ENCODE data around the gene HMBS.
A peak's percentile ranks its signal among the peaks of the same experiment; 100 is the strongest.

The HMBS gene

DNA sequence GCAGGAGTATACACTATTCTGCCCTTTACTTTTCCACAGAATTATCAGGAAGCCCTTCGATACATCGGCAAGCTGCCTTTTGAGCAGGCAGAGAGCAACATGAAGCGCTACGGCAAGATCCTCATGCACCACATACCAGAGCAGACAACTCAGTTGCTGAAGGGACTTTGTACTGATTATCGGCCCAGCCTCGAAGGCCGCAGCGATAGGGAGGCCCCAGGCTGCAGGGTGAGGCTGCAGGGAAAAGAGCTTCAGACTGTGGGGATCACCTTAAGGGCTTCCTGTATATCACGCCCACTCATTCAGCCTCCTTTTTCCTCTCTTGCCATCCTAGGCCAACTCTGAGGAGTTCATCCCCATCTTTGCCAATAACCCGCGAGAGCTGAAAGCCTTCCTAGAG lies 6.8 kb upstream of the HMBS start:
- DNase-seq, result no peak

DNA sequence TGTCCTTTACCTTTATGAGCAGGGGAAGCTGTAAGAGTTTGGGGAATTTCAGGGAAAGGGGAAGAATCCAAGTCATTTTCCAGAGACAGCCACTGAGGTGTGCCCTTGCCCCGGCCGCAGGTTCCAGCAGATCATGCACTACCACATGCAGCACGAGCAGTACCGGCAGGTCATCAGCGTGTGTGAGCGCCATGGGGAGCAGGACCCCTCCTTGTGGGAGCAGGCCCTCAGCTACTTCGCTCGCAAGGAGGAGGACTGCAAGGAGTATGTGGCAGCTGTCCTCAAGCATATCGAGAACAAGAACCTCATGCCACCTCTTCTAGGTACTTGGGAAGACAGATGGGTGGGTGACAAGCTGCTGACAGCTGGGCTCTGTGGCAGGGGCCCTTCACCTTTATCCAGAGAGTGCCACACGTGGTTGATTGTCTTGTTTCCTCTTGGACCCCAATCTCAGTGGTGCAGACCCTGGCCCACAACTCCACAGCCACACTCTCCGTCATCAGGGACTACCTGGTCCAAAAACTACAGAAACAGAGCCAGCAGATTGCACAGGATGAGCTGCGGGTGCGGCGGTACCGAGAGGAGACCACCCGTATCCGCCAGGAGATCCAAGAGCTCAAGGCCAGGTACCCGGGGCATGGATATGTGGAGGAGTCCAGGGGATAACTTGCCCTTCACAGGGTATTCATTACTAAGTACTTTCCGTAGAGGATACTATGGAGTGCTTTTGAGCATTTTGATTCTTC lies 5.8 kb upstream of the HMBS start:
- no peak for DNase-seq

DNA sequence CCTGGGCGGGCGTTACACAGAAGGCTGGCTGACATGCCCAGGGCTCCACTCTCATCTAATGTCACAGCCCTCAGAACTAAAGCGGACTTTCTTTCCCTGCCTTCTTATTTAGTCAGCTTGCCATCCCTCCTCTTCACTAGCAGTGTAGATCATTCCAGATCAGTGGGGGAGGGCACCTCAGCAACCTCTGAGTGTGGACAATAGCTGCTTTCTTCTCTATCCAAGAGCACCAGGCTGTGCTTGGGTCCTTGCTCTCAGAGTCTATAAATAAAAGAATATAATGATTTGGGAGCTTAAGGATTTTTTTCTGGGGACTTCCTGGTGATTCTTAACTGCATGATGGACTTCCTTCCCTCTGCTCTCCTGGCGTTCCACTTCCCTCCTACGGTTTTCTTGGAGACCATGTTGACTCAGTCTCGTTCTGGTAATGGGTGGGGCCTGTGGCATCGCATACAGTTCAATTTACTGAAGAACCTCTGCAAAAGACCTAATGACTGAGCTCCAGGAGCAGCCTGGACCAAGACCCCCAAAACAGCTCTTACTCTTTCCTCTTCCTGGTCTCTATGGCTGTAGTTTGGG lies 2.9 kb upstream of the HMBS start:
- DNase-seq, result no peak

DNA sequence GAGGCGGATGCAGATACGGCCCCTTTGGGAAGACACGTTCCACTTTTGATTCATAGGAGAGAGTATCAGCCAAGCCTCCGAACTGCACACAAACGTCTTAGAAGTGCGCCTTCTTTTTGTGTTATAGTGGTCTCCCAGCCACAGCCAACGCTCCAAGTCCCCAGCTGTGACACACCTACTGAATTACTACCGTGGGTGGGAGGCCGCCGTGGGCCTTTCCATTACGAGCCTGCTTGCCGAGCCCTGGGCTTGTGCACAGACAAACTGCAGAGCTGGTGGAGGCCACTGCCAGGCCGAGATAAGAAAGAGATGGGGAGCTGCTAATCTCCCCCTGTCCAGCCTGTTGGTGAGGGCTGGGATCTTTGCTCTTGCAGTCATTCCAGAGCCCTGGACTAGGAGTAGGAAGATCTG lies 761 bp downstream of the HMBS start:
- DNase-seq, result no peak

DNA sequence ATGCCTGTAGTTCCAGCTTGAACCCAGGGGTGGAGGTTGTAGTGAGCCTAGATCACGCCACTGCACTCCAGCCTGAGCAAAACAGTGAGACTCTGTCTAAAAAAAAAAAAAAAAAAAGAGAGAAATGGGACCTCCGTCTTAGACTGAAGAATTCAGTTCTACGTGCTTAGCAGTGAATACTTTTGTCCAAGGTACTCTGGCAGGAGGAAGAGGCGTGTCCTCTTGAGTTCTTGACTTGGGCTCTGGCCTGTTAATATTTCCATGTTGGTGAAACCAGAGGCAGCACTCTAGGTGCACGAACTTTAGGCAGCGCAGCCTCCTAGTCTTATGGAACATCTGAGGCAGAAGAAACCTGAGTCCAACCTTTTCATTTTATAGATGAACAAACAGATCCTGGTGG lies 2.4 kb downstream of the HMBS start:
- no peak for DNase-seq

DNA sequence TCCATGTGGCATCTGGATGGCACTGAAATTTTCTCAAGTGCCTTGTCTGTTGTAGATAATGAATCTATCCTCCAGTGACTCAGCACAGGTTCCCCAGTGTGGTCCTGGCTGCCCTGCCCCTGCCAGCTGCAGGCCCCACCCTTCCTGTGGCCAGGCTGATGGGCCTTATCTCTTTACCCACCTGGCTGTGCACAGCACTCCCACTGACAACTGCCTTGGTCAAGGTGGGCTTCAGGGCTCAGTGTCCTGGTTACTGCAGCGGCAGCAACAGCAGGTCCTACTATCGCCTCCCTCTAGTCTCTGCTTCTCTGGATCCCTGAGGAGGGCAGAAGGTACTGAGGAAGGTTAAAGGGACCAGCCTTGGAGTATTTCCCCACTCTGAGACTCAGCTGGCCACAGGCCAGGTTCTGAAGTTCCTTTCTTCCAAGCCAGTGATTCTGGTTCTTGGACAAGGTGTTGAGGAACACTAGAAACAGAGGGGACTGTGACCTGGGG lies 3.1 kb downstream of the HMBS start:
- no peak for DNase-seq

DNA sequence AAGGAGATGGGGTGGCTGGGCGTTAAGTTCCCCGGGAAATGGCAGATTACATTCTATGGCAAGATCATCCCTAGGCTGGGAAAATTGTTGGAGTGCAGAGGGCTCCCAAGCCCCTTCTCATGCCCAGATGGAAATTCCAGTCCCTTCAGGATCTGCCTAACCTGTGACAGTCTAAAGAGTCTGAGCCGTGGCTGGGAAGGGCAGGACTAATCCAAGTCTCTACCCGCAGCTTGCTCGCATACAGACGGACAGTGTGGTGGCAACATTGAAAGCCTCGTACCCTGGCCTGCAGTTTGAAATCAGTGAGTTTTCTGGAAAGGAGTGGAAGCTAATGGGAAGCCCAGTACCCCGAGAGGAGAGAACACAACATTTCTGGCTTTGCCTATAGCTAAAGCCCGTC lies 3.7 kb downstream of the HMBS start:
- DNase-seq, result no peak

DNA sequence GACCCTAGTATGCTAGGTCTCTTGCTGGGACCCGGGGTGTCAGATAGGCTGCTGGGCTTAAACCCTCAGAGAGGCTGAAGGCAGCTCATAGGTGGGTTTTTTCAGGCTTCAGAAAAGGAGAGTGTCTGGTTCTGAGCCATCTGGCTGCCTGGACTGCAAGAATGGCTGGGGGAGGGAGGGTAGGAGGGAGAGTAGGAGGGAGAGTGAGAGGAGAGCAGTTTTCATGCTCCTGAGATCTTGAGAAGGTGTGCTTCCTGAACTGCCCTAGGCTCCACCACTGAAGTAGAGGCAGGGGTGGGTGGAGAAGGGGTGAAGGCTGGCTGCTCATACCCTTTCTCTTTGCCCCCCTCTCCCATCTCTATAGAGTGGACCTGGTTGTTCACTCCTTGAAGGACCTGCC lies 4.6 kb downstream of the HMBS start:
- DNase-seq, result peak in 1 of 2 experiments; percentile 44

DNA sequence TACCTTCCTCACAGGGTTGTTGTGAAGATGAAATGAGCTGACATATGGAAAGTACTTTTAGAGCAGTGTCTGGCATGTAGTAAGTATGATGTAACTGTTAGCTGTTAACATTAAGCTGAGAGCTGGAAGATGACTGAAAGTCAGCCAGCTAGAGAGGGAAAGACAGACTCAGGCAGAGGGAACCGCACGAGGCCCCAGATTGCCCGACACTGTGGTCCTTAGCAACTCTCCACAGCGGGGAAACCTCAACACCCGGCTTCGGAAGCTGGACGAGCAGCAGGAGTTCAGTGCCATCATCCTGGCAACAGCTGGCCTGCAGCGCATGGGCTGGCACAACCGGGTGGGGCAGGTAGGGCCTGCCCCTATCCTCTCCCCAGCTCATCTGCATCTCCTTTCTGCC lies 6.5 kb downstream of the HMBS start:
- peak; percentile 43 to 75 for DNase-seq

DNA sequence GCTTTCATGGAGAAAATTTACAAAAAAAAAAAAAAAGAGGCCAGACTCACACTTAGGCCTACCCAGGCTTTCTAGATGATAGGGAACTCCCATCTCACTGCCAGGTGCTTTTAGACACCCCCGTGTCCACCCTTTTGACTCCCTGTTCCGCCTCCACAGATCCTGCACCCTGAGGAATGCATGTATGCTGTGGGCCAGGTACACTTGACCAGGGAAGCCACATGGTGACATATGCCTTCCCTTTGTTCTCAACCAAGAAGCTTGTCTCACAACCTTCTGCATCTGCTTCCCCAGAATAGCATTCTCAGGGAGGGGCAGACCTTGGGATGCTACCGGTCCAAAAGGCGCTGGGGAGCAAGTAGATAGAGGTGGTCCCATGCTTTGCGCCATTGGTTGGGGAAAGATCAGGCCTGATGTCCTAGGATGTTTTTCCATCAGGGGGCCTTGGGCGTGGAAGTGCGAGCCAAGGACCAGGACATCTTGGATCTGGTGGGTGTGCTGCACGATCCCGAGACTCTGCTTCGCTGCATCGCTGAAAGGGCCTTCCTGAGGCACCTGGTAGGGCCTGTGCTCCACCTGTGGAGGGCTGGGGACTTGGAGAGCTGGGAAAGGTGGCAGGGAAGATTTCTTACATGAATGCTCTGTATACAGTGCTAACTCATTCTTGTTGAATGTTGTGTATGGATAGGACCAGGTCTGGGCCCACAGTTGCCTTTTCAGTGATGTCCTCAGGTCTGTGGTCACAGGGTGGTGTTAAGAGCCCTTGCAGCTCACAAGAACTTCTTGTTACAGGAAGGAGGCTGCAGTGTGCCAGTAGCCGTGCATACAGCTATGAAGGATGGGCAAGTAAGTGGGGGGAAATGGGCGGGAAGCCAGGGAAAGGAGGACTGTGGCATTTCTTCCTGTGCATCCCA lies 7.5 kb downstream of the HMBS start:
- peak in 1 of 2 experiments; percentile 46 for DNase-seq

DNA sequence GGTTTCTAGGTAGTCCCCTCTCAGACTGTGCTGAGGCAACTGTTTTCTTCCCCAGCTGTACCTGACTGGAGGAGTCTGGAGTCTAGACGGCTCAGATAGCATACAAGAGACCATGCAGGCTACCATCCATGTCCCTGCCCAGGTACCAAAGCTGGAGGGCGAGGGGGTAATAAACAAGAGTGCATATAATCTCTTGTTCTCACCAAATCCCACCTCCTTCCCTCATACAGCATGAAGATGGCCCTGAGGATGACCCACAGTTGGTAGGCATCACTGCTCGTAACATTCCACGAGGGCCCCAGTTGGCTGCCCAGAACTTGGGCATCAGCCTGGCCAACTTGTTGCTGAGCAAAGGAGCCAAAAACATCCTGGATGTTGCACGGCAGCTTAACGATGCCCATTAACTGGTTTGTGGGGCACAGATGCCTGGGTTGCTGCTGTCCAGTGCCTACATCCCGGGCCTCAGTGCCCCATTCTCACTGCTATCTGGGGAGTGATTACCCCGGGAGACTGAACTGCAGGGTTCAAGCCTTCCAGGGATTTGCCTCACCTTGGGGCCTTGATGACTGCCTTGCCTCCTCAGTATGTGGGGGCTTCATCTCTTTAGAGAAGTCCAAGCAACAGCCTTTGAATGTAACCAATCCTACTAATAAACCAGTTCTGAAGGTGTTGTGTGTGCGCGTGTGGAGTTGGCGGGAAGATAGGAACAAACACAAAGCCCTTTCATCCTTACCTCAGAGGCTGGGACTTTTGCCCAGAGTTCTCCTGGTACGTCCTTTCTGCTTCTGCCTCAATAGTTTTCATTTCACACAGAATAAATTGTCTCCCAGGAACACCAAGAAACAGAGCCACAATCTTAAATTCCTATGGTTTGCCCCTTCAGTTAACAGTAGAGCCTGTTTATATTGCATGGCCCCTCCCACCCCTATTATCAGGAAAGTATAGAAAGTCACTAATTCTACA lies 8.5 kb downstream of the HMBS start:
- no peak for DNase-seq

DNA sequence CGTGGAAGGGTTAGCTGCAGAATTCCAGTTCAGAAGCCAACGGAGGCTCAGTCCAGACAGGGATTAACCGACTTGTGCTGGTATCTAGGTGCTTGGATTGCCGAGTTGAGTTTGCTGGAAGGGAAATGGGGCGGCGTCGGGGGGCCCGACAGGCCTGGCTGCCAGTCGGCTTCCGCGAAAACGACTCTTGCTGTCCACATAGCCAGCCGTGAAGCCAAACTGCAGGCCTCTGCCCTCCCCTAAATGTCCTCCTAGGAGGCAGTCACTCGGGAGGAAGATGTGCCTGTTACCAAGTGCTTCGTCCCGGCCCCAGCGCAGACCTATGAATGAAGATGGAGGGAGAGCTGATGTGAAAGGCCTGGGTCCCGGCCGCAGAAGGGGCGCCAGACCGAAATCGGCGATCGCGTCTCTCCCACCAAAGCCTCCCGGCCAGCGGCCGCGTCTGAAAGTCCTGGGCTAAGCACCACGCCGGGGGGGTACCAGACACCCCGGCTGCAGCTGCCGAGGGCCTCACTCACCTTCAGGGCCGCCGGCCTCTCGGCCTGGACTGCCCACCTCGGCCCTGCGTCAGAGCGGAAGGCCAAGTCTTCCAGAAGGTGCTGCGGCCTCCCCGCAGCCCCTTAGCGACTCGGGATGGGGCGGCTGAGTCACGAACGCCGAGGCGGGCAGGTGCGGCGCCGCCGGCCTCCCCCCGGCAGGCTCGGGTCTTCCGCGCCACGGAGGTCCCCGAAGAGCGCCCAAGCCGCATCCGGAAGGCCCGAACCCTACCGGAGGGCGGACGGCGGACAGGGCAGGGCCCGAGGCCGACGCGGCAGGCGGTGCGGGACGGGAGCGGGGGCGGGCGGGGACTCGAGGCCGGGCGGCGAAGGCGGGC lies 9.5 kb downstream of the HMBS start:
- DNase-seq, result peak in 1 of 2 experiments; percentile 39

DNA sequence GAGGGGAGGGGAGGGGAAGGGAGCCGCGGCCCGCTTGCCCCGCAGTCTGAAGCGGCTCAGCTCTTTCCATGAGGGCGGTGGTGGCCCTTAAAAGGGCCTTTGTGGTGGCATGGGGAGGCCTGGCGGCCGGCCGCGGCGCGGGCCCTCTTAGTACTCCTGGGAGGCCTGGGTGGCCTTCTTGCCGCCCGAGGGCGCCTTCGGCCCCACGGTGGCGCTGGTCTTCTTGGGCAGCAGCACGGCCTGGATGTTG lies 10.1 kb downstream of the HMBS start:
- peak; percentile 37 to 69 for DNase-seq

DNA sequence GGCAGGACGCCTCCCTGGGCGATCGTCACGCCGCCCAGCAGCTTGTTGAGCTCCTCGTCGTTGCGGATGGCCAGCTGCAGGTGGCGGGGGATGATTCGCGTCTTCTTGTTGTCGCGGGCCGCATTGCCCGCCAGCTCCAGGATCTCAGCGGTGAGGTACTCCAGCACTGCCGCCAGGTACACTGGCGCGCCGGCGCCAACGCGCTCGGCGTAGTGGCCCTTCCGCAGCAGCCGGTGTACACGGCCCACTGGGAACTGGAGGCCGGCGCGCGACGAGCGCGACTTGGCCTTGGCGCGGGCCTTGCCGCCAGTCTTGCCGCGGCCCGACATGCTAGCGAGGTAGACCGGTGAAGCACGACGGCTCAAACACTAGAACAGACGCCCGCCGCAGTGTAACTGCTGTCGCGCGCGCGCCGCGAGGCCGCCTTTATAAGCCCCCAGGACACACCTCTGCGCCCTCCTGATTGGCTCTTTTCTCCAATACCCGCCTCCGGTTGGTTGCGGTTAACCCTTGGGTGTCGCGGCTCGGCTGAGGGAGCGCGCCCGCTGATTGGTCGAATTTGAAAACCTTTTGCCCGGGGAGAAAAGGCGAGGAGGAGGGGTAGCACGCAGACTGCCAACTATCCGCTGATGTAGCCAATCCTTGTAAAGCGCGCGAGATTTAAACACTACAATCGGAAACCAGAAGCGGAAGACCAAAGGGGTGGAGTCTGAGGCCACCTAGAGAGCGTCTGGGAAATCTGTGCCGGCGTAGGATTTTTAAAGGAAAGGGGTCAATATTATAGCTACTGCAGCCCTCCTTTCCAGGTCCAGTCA lies 10.6 kb downstream of the HMBS start:
- peak; percentile 98 to 99 for DNase-seq

DNA sequence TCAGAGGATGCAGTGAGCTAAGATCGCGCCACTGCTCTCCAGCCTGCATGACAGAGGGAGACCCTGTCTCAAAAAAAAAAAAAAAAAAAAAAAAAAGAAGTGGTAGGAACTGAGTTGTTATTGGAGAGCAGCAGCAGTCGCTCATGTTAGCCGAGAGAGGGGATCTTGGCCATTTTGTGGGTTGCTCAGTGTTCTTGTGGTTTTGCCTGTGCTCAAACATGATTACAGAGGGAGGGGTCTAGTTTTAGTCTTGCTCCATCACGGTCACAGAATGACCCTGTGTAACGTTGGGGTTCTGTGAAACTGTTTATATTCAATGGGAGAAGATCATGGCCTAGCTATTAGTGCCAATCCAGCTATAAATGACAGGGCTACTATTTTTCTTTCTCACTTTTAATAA lies 15.0 kb downstream of the HMBS start:
- DNase-seq, result no peak

DNA sequence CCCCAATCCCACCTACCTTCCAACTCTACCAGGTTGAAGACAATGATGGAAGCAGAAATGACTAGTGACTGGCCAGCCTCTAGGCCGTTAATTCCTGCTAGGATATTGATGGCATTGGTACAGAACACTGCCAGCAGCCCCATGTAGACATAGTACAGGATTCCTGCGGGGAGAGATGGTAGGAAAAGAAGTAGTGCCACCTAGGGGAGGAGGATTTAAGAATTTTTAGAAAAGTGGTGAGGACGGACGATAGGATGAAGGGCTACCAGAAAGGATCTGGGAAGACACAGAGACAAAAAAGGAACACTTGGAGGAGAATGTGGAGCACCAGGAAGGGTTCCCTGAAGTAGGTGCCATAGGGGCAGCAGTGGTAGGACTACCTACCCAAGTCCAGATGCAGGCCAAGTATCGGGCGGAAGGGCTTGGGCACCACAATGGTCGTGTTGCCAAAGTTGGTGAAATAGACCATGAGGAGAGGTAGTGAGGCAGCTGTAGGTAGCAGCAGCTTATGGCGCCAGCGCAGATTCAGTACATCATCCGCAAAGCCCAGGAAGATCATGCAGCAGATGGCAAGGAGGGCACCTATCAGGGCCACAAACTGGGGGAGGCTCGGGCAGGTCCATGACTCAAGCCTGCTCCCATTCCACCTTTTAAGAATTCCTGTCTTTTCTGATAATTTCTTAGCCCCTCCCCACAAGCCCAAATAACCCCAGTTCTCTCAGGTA lies 15.7 kb downstream of the HMBS start:
- peak in 1 of 2 experiments; percentile 56 for DNase-seq

DNA sequence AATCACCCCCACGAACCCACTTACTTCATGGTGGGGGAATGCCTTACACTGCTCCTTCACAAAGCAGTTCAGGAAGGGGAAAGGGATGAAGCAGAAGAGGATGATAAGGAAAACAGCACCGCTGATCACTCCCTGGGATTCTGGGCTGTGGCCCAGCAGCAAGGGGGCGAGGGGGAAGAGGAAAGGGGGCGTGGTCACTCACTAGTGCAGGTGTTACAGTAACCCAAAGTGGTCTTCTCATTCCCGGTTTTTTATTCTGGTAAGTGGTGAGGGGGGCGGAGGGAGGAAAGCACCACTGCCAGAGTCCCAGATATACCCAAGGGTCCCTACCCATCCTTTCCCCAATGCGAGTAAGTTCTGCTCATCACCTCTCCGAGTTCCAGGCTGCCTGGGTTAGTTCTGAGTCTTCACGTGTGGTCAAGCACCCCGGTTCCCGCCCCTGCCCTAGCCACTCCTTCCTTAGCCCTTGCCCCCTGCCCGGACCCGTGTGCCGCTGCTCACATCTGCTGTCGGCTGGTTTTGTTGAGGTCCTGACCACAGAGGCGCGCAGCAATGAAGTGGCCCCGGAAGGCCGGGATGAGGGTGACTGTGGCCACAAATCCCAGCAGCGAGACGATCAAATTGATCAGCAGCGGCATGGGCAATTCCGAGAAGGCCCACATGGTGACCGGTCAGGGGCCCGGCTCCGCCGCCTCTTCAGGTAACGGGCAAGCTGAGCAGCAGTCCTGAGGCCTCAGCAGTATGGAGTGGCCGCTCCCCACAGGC lies 16.5 kb downstream of the HMBS start:
- no peak for DNase-seq

DNA sequence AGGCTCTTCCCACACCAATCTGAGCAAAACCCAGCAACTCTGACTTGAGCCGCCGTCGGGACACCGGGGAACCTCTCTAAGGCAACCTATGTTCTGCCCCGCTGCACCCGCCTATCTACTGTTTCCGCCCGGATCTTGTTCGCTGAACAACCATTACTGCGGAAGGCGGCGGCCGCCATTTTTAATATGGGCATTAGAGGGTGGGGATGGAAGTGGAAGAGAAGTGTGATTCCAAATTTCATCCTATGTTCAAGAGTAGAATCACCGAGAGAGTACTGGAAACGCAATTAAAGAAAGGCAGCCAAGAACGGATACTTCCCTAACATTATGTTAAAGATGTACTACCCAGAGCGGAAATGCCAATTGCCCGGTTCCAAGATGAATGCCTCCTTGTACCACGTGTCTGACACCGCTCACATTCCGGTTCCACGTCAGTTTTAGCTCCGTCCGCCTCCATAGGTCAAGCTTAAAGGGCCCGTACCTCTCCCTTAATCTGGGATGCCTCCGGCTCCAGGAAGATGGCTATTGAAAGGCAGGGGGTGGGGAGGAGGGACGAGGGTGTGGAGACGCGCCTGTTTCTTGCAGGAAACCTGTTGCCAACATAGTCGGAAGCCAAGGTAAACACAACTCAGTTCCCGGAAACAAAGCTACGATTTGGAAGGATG lies 17.2 kb downstream of the HMBS start, which contains the start of gene DPAGT1:
Gene DPAGT1 (minus strand): TSS at position 95 of the 665 bp plus-strand sequence. CDS start 198 bp downstream, outside the sequence.
- peak; percentile 97 for DNase-seq
